HG02678 (cell line): Measurements from ENCODE around the gene TMEM266.

Source experiments
- ATAC-seq: cut with Tn5 transposase; IDR thresholded peaks from one replicate; pipeline ENCODE4 v1.9.1; 2021; ENCODE audit warnings: mild to moderate bottlenecking, moderate library complexity; ENCODE audit not compliant: unreplicated experiment

Gene TMEM266

GRCh38 chr15:76065245-76065644 lies 5.5 kb downstream of the TMEM266 start:
- ATAC-seq, result no peak

GRCh38 chr15:76065793-76066192 lies 6.0 kb downstream of the TMEM266 start:
- no peak for ATAC-seq

- ATAC-seq, result no peak
Measured at GRCh38 chr15:76070192-76070591, 10.4 kb downstream of the TMEM266 start.

- ATAC-seq, result no peak
Measured at GRCh38 chr15:76070921-76071635, 11.3 kb downstream of the TMEM266 start.

- no peak for ATAC-seq
Measured at GRCh38 chr15:76071806-76072205, 12.0 kb downstream of the TMEM266 start.

GRCh38 chr15:76073554-76073953 lies 13.8 kb downstream of the TMEM266 start:
- ATAC-seq, result no peak

GRCh38 chr15:76075046-76075445 lies 15.3 kb downstream of the TMEM266 start:
- no peak for ATAC-seq

- ATAC-seq, result no peak
Measured at GRCh38 chr15:76078285-76078877, 18.6 kb downstream of the TMEM266 start.

GRCh38 chr15:76084256-76084655 lies 24.5 kb downstream of the TMEM266 start:
- ATAC-seq, result no peak

GRCh38 chr15:76098685-76099084 lies 38.9 kb downstream of the TMEM266 start:
- no peak for ATAC-seq

GRCh38 chr15:76099388-76099787 lies 39.6 kb downstream of the TMEM266 start:
- ATAC-seq, result no peak

GRCh38 chr15:76100361-76100760 lies 40.6 kb downstream of the TMEM266 start:
- no peak for ATAC-seq

GRCh38 chr15:76101655-76102054 lies 41.9 kb downstream of the TMEM266 start:
- ATAC-seq, result no peak

GRCh38 chr15:76105391-76105790 lies 45.6 kb downstream of the TMEM266 start:
- no peak for ATAC-seq

- ATAC-seq, result no peak
Measured at GRCh38 chr15:76105911-76106310, 46.1 kb downstream of the TMEM266 start.

GRCh38 chr15:76107169-76107568 lies 47.4 kb downstream of the TMEM266 start:
- no peak for ATAC-seq

GRCh38 chr15:76108021-76108723 lies 48.4 kb downstream of the TMEM266 start:
- no peak for ATAC-seq

- ATAC-seq, result no peak
Measured at GRCh38 chr15:76109046-76109445, 49.3 kb downstream of the TMEM266 start.

GRCh38 chr15:76114561-76114960 lies 54.8 kb downstream of the TMEM266 start:
- no peak for ATAC-seq

GRCh38 chr15:76116138-76116885 lies 56.5 kb downstream of the TMEM266 start:
- no peak for ATAC-seq

GRCh38 chr15:76117181-76117580 lies 57.4 kb downstream of the TMEM266 start:
- ATAC-seq, result no peak
